Stimulated activated CD8-positive, alpha-beta memory T cell treated with anti-CD3 and anti-CD28 coated beads, Interleukin-7, amount 100 ng/mL, for 24 hours (primary cell): Measurements from ENCODE around the gene ZC3H10.

Experiments used
- DNase-seq: peaks from one replicate; pipeline ENCODE4 v3.0.0-alpha.2; 2020; ENCODE audit warnings: low read depth

The ZC3H10 gene

DNA sequence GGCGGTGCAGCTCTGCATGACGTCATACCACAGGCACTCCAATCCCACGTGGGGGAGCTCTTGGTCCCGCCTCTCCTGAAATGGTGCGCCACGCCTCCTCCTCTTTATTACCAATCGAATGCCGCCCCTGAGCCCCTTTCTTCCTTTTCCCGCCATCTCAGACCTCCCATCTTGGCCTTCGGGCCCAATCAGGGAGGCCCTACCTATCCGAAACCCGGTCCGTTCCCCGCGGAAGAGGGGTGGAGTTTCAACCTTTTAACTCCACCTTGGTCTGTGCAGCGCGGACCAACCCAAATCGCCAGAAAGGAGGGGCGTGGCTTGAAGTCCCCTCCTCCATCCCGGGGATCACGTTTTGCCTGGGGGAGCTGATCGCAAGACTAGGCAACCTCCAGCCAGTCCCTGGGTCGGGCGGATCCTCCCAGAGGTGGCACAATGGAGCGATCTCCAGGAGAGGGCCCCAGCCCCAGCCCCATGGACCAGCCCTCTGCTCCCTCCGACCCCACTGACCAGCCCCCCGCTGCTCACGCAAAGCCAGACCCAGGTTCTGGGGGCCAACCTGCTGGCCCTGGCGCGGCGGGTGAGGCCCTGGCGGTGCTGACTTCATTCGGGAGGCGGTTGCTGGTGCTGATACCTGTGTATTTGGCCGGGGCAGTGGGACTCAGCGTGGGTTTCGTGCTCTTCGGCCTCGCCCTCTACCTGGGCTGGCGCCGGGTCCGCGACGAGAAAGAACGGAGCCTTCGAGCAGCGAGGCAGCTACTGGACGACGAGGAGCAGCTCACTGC lies 10.0 kb downstream of the ZC3H10 start, which contains the start of gene ESYT1:
TSS of gene ESYT1 (plus strand) at position 380 of the 782 bp plus-strand sequence. CDS start at position 433, 53 bp downstream.
- DNase-seq, result peak; percentile 87

GRCh38 chr12:56128670-56129205 lies 10.7 kb downstream of the ZC3H10 start:
- DNase-seq, result no peak

DNA sequence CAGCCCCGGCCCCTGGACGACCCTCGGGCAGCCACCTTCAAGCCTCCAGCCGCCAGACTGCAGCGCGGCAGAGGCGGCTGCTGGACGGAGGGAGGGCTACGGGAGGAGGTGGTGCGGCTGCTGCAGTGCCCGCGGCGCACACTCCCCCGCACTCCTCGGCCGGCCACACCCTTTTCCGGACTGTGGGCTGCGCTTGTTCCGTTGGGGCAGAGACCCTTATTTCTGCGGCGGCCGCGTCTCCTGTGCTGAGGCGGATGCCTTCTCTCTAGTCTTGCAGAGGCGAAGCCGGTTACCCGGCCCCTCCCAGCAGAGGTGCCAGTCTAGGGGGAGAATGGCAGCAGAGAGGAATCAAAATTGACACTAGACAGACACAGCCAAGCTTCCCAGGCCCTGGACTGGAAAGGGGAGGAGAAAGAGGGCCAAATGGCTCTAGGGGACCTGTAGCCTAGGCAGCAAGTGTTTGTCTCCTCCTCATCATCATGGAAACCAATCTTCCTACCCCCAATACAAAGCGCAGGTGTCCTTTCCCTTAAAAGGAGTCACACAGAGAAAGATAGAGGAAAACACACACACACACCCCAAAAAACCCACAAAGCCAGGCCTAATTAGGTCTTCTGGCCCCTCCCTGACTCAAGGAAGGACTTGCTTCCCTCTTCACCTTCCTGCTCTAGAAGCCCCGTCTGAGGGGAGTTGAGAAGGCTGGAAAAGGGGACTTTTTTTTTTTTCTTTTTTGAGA lies 11.3 kb downstream of the ZC3H10 start:
- peak; percentile 45 for DNase-seq

DNA sequence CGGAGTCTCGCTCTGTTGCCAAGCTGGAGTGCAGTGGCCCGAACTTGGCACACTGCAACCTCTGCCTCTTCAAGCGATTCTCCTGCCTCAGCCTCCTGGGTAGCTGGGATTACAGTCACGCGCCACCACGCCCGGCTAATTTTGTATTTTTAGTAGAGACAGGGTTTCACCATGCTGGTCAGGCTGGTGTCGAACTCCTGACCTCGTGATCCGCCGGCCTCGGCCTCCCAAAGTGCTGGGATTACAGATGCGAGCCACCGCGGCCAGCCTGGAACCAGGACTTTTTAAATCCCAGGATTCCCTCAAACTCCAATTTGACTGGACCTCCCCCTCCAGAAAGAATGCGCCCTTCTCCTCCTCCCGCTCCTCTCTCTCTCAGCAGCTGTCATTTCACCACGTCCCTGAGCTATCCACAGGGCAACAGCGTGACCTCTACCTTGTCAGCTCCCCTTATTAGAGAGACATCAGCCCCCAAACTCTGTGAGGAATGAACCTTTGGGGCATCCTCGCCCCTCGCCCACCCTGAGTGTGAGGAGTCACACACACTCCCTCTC lies 12.0 kb downstream of the ZC3H10 start:
- DNase-seq, result no peak

DNA sequence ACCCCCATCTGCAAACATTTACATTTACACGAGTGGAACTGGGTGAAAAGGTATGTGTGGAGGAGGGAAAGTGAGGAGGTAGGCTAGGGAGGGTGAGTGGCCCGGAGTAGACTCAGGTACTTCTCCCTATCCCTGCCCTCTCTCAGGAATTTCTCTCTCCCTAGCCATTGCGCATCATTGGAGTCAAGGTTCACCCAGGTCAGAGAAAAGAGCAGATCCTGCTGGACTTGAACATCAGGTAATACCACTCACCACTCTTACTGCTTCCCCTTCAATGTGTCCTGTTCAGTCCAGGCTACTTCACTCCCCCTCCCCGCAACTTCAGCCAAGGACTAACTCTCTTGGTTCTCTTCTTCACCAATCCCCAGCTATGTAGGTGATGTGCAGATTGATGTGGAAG lies 12.8 kb downstream of the ZC3H10 start:
- DNase-seq, result no peak

- no peak for DNase-seq
These were observed 16.8 kb downstream of the ZC3H10 start for GRCh38 chr12:56134897-56135296.

GRCh38 chr12:56137853-56138571 lies 19.9 kb downstream of the ZC3H10 start:
- DNase-seq, result no peak

DNA sequence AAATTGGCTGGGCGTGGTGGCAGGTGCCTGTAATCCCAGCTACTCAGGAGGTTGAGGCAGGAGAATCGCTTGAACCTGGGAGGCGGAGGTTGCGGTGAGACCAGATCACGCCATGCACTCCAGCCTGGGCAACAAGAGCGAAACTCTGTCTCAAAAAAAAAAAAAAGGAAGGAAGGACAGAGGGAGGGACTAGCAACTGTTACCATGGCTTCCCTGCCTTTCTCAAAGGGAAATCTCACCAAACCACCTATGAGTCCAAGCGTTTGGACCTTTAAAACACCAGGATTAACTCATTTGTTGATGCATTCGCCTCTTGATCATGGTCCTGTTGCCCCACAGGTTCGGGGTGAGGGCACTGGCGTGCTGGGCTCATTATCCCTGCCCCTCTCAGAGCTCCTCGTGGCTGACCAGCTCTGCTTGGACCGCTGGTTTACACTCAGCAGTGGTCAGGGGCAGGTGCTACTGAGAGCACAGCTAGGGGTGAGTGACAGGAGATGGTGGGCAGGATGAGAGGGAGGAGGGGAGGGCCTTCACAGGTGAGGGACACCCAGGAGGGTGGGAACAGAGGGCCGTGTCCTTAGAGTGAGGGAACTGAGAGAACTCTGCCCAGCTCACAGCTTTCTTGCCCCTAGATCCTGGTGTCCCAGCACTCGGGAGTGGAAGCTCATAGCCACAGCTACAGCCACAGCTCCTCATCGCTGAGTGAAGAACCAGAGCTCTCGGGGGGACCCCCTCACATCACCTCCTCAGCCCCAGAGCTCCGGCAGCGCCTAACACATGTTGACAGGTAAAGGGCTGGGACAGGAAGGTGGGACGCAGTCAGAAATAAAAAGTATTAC lies 24.1 kb downstream of the ZC3H10 start:
- no peak for DNase-seq

DNA sequence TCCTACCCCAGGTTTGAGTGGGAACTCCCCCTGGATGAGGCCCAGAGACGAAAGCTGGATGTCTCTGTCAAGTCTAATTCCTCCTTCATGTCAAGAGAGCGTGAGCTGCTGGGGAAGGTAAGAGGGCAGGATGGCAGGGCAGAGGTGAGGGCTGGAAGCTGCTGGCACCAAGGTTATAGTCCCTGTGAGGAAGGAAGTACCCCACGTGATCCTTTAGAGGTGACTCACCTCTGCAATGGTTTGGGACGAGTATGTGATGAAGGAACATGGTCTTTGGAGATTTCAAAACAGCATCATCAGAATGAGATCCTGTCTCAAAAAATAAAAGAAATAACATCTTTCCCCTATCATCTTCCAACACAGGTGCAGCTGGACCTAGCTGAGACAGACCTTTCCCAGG lies 25.2 kb downstream of the ZC3H10 start:
- DNase-seq, result no peak

DNA sequence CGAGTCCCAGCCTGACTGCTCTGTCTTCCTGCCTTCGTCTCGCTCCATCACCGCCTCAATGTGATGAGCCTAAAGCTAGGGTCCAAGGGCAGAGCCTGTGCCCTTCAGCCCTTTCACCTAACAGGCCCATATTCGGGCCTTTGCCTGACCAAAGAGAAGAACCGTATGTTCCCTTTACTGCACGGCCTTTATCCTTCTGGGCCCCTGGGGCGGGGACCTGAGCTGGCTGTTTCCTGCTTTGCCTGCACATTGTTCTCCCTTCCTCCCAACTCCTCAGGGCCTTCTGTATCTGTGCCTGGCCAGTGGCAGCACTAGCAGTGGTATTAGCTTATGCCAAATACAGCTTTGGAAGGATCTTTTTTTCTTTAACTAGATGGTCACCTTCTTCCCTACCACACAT lies 25.8 kb downstream of the ZC3H10 start:
- DNase-seq, result no peak

- DNase-seq, result no peak
These were observed 27.2 kb downstream of the ZC3H10 start for GRCh38 chr12:56145217-56145616.

DNA sequence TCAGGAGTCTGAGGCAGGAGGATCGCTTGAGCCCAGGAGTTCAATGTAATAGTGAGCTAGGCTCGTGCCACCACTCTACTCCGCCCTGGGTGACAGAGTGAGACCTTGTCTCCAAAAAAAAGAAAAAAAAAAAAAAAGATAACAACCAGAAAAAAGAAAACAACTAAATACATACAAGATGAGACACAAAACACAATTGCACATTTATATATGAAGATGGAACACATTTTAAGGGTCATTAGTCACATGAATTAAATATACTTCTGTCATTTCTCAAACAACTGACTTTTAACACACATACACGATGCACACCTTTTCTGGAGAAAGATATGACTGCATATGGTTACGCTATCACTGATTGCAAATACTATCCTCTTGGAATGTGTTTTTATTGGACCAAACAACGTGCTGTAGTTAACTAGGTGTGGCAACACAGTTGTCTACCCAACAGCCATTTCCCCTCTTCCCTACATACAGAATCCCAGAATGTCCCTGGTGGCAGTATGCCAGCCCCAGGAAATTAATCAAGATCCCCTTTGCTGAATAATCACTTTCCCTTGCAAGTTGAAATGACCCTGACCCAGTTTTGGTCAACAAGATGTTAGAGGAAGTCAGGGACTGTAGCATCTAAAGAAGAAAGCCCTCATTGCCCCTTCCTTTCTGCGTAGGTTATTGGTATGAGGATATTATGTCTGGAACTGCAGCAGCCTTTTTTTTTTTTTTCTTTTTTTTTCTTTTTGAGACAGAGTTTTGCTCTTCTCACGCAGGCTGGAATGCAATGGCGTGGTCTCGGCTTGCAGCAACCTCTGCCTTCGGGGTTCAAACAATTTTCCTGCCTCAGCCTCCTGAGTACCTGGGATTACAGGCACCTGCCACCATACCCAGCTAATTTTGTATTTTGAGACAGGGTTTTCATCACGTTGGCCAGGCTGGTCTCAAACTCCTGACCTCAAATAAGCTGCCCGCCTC lies 28.7 kb downstream of the ZC3H10 start:
- DNase-seq, result no peak

DNA sequence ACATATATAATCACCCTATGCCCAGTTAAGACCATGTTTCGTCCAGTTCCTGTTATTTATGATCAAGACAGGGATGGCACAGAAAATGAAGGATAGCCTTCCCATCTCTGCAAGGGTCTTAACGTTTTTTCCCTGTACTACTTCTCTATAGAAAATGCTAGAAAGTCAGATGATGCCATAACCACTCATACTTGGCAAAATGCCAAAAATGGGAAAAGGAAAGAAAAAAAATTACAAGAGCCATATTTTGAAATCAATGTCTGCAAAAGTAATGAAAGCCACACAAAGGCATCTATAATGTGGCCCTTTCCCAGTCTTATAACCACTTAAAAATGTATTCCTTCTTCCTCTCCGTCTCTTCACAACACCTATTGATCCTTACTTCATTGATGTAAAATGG lies 32.5 kb downstream of the ZC3H10 start:
- DNase-seq, result no peak

GRCh38 chr12:56151672-56152131 lies 33.6 kb downstream of the ZC3H10 start:
- peak; percentile 38 for DNase-seq

GRCh38 chr12:56152132-56152755 lies 34.2 kb downstream of the ZC3H10 start, which contains the start of gene MYL6B:
Gene MYL6B, plus strand, starts transcription at chr12:56152587. Its CDS starts 1,332 bp downstream, at chr12:56153919.
- peak; percentile 86 for DNase-seq

DNA sequence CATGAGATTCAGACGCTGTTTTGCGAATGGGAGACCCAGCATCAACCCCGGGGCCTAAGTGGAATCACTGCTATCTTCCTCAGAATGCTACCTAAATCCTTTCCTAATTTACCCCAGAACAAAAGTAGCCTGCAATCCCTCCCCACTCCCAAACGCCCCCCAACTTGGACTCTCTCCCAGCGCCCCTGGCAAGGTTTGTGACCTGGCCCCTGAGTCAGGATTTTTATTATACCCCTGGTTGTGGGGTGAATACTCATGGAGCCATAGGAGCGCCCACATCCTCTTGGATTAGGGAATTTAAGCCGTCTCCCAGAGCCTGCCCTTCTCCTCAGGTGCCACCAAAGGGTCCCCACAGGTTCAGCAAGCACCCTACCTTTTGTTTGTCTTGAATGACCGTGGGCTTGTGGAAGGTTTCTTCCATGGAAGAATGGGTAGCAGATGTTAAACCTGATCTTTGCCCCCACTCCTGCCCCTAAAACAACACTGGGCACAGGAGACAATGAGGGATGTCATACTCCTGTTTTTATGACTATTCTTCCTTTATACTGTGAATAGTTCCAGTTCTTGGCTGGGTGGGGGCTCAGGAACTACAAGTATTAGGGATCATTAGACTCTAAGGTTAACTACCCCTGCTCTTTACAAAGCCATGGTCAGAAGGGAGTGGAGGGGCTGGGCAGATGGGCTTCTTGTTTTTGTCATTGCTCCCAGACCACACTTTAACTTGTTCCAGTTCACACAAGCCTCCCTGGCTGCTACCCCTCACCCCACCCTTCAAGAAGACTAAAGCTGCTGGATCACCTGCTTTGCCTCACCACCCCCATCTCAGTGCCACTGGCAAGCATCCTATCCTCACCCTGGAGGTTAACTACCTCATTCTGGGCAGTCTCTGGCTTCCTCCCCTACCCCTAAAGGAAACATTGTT lies 35.0 kb downstream of the ZC3H10 start:
- DNase-seq, result no peak

DNA sequence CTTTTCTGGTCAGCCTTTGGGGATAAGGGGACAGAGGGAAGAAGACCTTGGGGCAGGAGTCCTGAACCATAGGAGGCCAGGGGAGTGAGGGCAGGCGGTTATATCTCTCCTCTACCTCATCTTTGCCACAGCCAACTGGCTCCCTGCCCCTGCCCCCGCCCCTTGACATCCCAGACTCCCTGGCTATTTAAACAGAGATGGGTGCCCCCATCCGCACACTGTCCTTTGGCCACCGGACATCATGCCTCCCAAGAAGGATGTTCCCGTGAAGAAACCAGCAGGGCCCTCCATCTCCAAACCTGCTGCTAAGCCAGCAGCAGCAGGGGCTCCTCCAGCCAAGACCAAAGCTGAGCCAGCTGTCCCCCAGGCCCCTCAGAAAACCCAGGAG lies 35.6 kb downstream of the ZC3H10 start:
- no peak for DNase-seq

DNA sequence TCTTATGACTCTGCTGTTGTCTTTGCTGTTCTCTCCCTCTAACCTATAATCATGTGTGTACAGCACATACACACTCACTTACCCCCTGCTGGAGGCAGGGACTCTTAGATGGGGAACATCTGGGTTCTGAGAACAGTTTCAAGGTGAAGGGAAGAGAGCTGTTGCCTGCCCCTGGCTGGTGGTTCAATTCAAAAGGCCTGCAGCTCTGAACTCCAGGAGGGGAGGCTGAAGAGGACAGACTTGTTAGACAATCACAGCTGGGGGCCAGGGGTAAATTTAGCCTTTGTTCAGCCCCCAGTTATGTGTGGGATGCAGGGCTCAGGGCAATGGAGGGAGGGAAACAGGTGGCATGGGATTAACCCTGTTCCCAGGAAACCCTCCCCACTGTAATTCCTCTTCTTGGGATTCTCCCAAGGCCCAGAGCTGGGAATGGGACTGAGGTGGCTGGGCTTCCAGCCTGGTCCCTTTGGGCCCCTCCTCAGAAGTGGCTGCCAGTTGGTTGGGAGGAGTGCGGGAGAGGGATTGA lies 36.2 kb downstream of the ZC3H10 start:
- DNase-seq, result no peak
